GM12878 (cell line): ENCODE measurements around the gene SATB1. TPM values are rescaled to one million over a fixed set of nuclear protein-coding genes. Genes with fewer than 3 reads are reported as not detected.

Experiments
- ATAC-seq: fragments of 200-7000 bp; cut with Tn5 transposase; 3 replicates; pipeline ENCODE4 v1.9.1; 2020; ENCODE audit warnings: mild to moderate bottlenecking, moderate library complexity
- BruUV-seq: library from RNA; stranded (reverse); fragments of 400-500 nt; replicated peaks from 2 replicates; lab custom pipeline; 2021; lab: Mats Ljungman, UMichigan
- CTCF ChIA-PET: fragments of 300-600 bp; sonication (Branson Sonifier 250); formaldehyde crosslinking; extraction: SDS; loops from one replicate; lab custom pipeline; 2021; ENCODE audit warnings: inconsistent platforms; lab: Yijun Ruan, JAX
- POLR2A ChIA-PET: fragments of 350-600 bp; formaldehyde crosslinking; extraction: SDS; loops from one replicate; lab custom pipeline; 2021; ENCODE audit warnings: inconsistent platforms; lab: Charles Lee
- RAD21 ChIA-PET: fragments of 300-600 bp; sonication (Branson Sonifier 250); formaldehyde crosslinking; loops from one replicate; lab custom pipeline; 2023; ENCODE audit warnings: antibody characterized with exemption; ENCODE audit not compliant: unreplicated experiment; lab: Charles Lee
- SMC1A ChIA-PET: fragments of 300-600 bp; sonication (Branson Sonifier 250); formaldehyde crosslinking; loops from one replicate; lab custom pipeline; 2023; ENCODE audit not compliant: unreplicated experiment, uncharacterized antibody; lab: Charles Lee
- DNase-seq: peaks from one replicate; pipeline ENCODE4 v3.0.0-alpha.2; 2011; ENCODE audit warnings: low read depth, low spot score
- FAIRE-seq: peaks from 3 replicates; lab custom pipeline; 2011; peaks lifted over from hg19 to GRCh38; lab: Jason Lieb, UNC
- H2AFZ ChIP-seq: 2 replicates; pipeline ENCODE4 v1.6.0; 2011; ENCODE audit warnings: low read depth, low read length, control low read depth; ENCODE audit not compliant: control insufficient read depth
- H3K27ac ChIP-seq: 2 replicates; pipeline ENCODE4 v1.5.1; 2011; ENCODE audit warnings: control low read depth; ENCODE audit not compliant: control insufficient read depth, insufficient read depth
- H3K27me3 ChIP-seq, 2 experiments: replicated peaks in 1 of 2; 2 replicates each; pipeline versions ENCODE4 v1.6.0 to v1.6.1; 2011; ENCODE audit warnings: low read length in 1 of 2; ENCODE audit not compliant: control insufficient read depth in 2 of 2, insufficient read depth in 2 of 2
- H3K36me3 ChIP-seq, 2 experiments: 2 replicates each; pipeline ENCODE4 v1.5.1; 2011; ENCODE audit warnings: low read length in 1 of 2; ENCODE audit not compliant: control insufficient read depth in 2 of 2, insufficient read depth in 2 of 2
- H3K4me1 ChIP-seq: 2 replicates; pipeline ENCODE4 v1.6.1; 2011; ENCODE audit warnings: mild to moderate bottlenecking, low read length, moderate library complexity, mixed read lengths; ENCODE audit not compliant: control insufficient read depth, insufficient read depth
- H3K4me2 ChIP-seq: 2 replicates; pipeline ENCODE4 v1.6.0; 2011; ENCODE audit warnings: control low read depth; ENCODE audit not compliant: control insufficient read depth, insufficient read depth
- H3K4me3 ChIP-seq: fragments of 200-600 bp; sonication (generic); 2 replicates; pipeline ENCODE4 v1.5.1; 2016
- H3K79me2 ChIP-seq: 2 replicates; pipeline ENCODE4 v1.6.0; 2011; ENCODE audit warnings: low read length; ENCODE audit not compliant: control insufficient read depth, insufficient read depth
- H3K9ac ChIP-seq: 2 replicates; pipeline ENCODE4 v1.8.0; 2011; ENCODE audit warnings: low read length, control low read depth, mixed read lengths; ENCODE audit not compliant: control insufficient read depth, insufficient read depth
- H3K9me3 ChIP-seq: replicated peaks from 3 replicates; pipeline ENCODE4 v1.5.1; 2011; ENCODE audit warnings: mild to moderate bottlenecking, low read length; ENCODE audit not compliant: control insufficient read depth, insufficient read depth
- H4K20me1 ChIP-seq: 2 replicates; pipeline ENCODE4 v1.6.0; 2011; ENCODE audit not compliant: control insufficient read depth, insufficient read depth
- E2F4 ChIP-seq: IDR thresholded peaks from 2 replicates; pipeline ENCODE4 v1.6.1; 2012; ENCODE audit warnings: low read depth, low read length, improper control_type of control experiment
- ESRRA ChIP-seq: IDR thresholded peaks from 2 replicates; pipeline ENCODE4 v1.6.1; 2012; ENCODE audit warnings: mild to moderate bottlenecking, low read length, improper control_type of control experiment
- IKZF1 ChIP-seq: fragments of 450-650 bp; conservative IDR thresholded peaks from 2 replicates; pipeline ENCODE4 v1.6.1; 2017; ENCODE audit warnings: antibody characterized with exemption, mild to moderate bottlenecking
- MTA2 ChIP-seq: fragments of 450-650 bp; IDR thresholded peaks from 2 replicates; pipeline ENCODE4 v1.6.1; 2016; ENCODE audit warnings: low read depth, mild to moderate bottlenecking, moderate library complexity
- PRDM15 ChIP-seq: fragments of 450-650 bp; formaldehyde crosslinking; IDR thresholded peaks from 2 replicates; pipeline ENCODE4 v1.4.0; 2020; ENCODE audit warnings: mild to moderate bottlenecking, moderate library complexity
- RUNX3 ChIP-seq: IDR thresholded peaks from 2 replicates; pipeline ENCODE4 v1.6.1; 2012; ENCODE audit warnings: low read length, inconsistent platforms
- USF1 ChIP-seq: IDR thresholded peaks from 2 replicates; pipeline ENCODE4 v1.6.1; 2011; ENCODE audit warnings: borderline replicate concordance, low read depth, mild to moderate bottlenecking, moderate library complexity, mixed read lengths, low read length; ENCODE audit not compliant: insufficient read depth; ENCODE audit errors: extremely low read length
- ZBED1 ChIP-seq: IDR thresholded peaks from 2 replicates; pipeline ENCODE4 v1.6.1; 2016; ENCODE audit warnings: borderline replicate concordance
- WGBS: methylation state at CpG from one replicate; pipeline ENCODE4 v1.1.6; 2016; ENCODE audit warnings: low lambda C conversion rate; ENCODE audit not compliant: insufficient replicate concordance, insufficient coverage; ENCODE audit errors: missing lambda C conversion rate; 5-methylcytosine and 5-hydroxymethylcytosine counted together
- in situ Hi-C: fragments of 300-500 bp; cut with MboI; formaldehyde crosslinking; loops from 9 replicates; pipeline ENCODE4 v1.14.3; 2018; ENCODE audit warnings: mixed read lengths
- intact Hi-C: fragments of 100-400 bp; cut with micrococcal nuclease; formaldehyde crosslinking; loops from one replicate; pipeline ENCODE4 v1.14.2; 2022; ENCODE audit not compliant: unreplicated experiment
- polyA plus RNA-seq, 11 experiments: library from polyadenylated mRNA; depleted of rRNA in 4 of 11; unstranded in 6 of 11; stranded (reverse) in 5 of 11; fragments of >200 nt; fragmentation: Nextera tagmentation in 4 of 11; fragmentation: Illumina TruSeq in 1 of 11; extraction: Ambion mirVana in 4 of 11; extraction: Trizol in 1 of 11; gene quantifications; 1 replicate in 1 of 11; 2 replicates in 10 of 11; pipeline versions ENCODE4 v1.2.1 to v1.2.3, GENCODE V29; 2011 to 2016; ENCODE audit warnings: inconsistent platforms in 2 of 11, missing spikeins in 2 of 11, low read depth in 1 of 11
- total RNA-seq, 4 experiments: library from RNA; depleted of rRNA in 3 of 4; stranded (reverse); fragments of >200 nt in 3 of 4; fragmentation: Illumina TruSeq in 1 of 4; extraction: Trizol in 1 of 4; gene quantifications; 2 replicates each; pipeline versions ENCODE4 v1.2.1 to v1.2.3, GENCODE V29; 2013 to 2021

Gene SATB1
- total and polyA plus RNA-seq, 10 of the 15 experiments (the other 5 are each of a cell fraction or from before 2014, with no cell fraction given) = 0.01 to 0.72 (median 0.07) TPM; not detected in 4

- Histone ChIP-seq H4K20me1 (no peaks in the 10 kb centered on the region), H3K79me2 (no peaks in the 10 kb centered on the region), H2AFZ (no peak overlapping the region), H3K4me2 (no peak overlapping the region), H3K9me3 (no peaks in the 10 kb centered on the region), H3K4me3 (no peak overlapping the region), H3K9ac (no peak overlapping the region), H3K36me3 (no peaks in the 10 kb centered on the region), H3K27ac (no peak overlapping the region), H3K4me1 (no peaks in the 10 kb centered on the region), H3K27me3 (no peaks in the 10 kb centered on the region; a peak in 1 of 4 replicates)
- SMC1A ChIA-PET = no interaction called here
- no peak for ATAC-seq
- no peak for TF ChIP-seq USF1
- in situ Hi-C loops = no loop called here
- CTCF ChIA-PET = no interaction called here
- 52% methylated on average over 7 of the region's 7 CpGs for WGBS
- intact Hi-C loops = no loop called here
- FAIRE-seq = no peak
- BruUV-seq = no TSS peak
- RAD21 ChIA-PET = no interaction called here
- POLR2A ChIA-PET = no interaction called here
- no peak for DNase-seq
These were observed 54.5 kb downstream of the SATB1 start for GRCh38 chr3:18370672-18371071.

- intact Hi-C loops (no loop called here), in situ Hi-C loops (no loop called here)
- H3K27ac ChIP-seq = no peak overlapping the region
- ATAC-seq (no peak), FAIRE-seq (no peak), DNase-seq (no peak)
- H3K4me3 ChIP-seq = no peak overlapping the region
- no peak overlapping the region for H3K4me2 ChIP-seq
- RAD21 ChIA-PET = no interaction called here
- SMC1A ChIA-PET = no interaction called here
- no TSS peak for BruUV-seq
- H3K9ac ChIP-seq = no peak overlapping the region
- H3K4me1 ChIP-seq = no peaks in the 10 kb centered on the region
- 65% methylated on average over 13 of the region's 13 CpGs for WGBS
- no peaks in the 10 kb centered on the region; a peak in 1 of 4 replicates for H3K27me3 ChIP-seq
- POLR2A ChIA-PET = no interaction called here
- H3K79me2 ChIP-seq = no peaks in the 10 kb centered on the region
- H3K36me3 ChIP-seq = no peaks in the 10 kb centered on the region
- H4K20me1 ChIP-seq = no peaks in the 10 kb centered on the region
- no peaks in the 10 kb centered on the region for H3K9me3 ChIP-seq
- no peak overlapping the region for H2AFZ ChIP-seq
- CTCF ChIA-PET = no interaction called here
- TF ChIP-seq ZBED1 = no peak
- no peak for TF ChIP-seq ESRRA
- TF ChIP-seq MTA2 = no peak
- TF ChIP-seq E2F4 = no peak
- no peak for TF ChIP-seq IKZF1
- no peak for TF ChIP-seq RUNX3
- TF ChIP-seq PRDM15 (CRISPR knock-in tag) = no peak
- TF ChIP-seq USF1 = no peak
These were observed 55.5 kb downstream of the SATB1 start for GRCh38 chr3:18369551-18370185.
